Activated CD4-positive, alpha-beta memory T cell treated with anti-CD3 and anti-CD28 coated beads, Interleukin-2, amount 10 ng/mL, durations not matched to agents 7 days and 5 days (primary cell): ENCODE results near the gene PRAC2. TPM values are rescaled to one million over a fixed set of nuclear protein-coding genes. Genes with fewer than 3 reads are reported as not detected.

Experiments used
- CTCF ChIA-PET: fragments of 350-600 bp; sonication (Branson Sonifier 250); formaldehyde crosslinking; loops from one replicate; lab custom pipeline; 2021; ENCODE audit warnings: antibody characterized with exemption, inconsistent platforms; lab: Charles Lee
- POLR2A ChIA-PET: fragments of 350-600 bp; sonication (Branson Sonifier 250); formaldehyde crosslinking; loops from one replicate; lab custom pipeline; 2021; ENCODE audit warnings: antibody characterized with exemption; lab: Charles Lee
- DNase-seq: peaks from one replicate; pipeline ENCODE4 v3.0.0-alpha.2; 2020
- H3K27ac Mint-ChIP-seq: one replicate; pipeline ENCODE4 v1.8.0; 2021; ENCODE audit warnings: mild to moderate bottlenecking, mixed read lengths
- H3K27me3 Mint-ChIP-seq: one replicate; pipeline ENCODE4 v1.8.0; 2021; ENCODE audit warnings: mixed read lengths
- H3K36me3 Mint-ChIP-seq: one replicate; pipeline ENCODE4 v1.8.0; 2021; ENCODE audit warnings: low read depth, mixed read lengths
- H3K4me1 Mint-ChIP-seq: one replicate; pipeline ENCODE4 v1.8.0; 2021; ENCODE audit warnings: mixed read lengths
- H3K4me3 Mint-ChIP-seq: one replicate; pipeline ENCODE4 v1.8.0; 2021; ENCODE audit warnings: mild to moderate bottlenecking, mixed read lengths
- H3K9me3 Mint-ChIP-seq: one replicate; pipeline ENCODE4 v1.8.0; 2021; ENCODE audit warnings: mixed read lengths
- total RNA-seq, 2 experiments: library from RNA; stranded (reverse); gene quantifications; one replicate each; pipeline ENCODE4 v1.2.3, GENCODE V29; 2021

Gene PRAC2
- total RNA-seq, 2 experiments from 2014 or later: not detected

DNA sequence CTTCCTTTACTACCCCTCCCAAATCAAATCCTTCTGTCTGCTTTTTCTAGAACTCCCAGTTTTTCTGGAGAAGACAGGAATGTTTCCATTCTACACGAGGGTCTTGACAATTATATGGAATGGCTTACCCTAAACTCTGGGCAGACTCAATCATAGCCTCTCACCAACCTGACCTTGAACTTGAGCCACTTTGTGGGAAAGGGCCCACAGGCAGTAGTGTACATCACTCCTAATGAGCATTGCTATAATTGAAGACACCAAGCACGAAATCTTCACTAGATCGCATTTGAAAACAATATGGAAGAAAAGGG, 7.2 kb downstream of the PRAC2 start:
- DNase-seq: no peak
- POLR2A ChIA-PET: interaction anchor here (1.1 kb wide), 1 partner anchor 15 kb away, joined by 3 read pairs; no protein-coding TSS in a partner anchor
- Mint-ChIP-seq H3K4me3 (no peak overlapping the region), H3K4me1 (peaks cover 19% of the 10 kb centered on the region), H3K27ac (no peak overlapping the region), H3K27me3 (peaks cover 95% of the 10 kb centered on the region), H3K9me3 (no peaks in the 10 kb centered on the region), H3K36me3 (no peaks in the 10 kb centered on the region)
- CTCF ChIA-PET: no interaction called here

DNA sequence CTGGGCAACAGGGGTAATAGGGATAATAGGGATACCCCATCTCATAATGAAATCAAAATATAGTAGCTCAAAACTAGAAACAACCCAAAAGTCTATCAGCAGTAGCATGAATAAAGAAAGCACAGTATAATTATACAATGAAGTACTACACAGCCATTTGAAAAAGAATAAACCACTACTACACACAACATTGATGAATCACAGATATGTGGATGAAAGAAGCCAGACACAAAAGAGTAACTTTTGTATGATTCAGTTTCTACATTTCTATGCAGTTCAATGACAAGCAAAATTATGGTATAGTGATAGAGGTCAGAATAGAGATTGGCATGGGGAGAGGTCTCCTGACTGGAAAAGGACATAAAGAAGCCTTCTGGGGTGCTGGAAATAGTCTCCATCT, 8.4 kb downstream of the PRAC2 start:
- peaks cover 17% of the 10 kb centered on the region for H3K4me1 Mint-ChIP-seq
- DNase-seq: no peak
- H3K4me3 Mint-ChIP-seq: no peak overlapping the region
- peaks cover 95% of the 10 kb centered on the region for H3K27me3 Mint-ChIP-seq
- H3K27ac Mint-ChIP-seq: no peak overlapping the region
- H3K9me3 Mint-ChIP-seq: no peaks in the 10 kb centered on the region
- CTCF ChIA-PET: no interaction called here
- POLR2A ChIA-PET: interaction anchor here (1.1 kb wide), 1 partner anchor 14 kb away, joined by 3 read pairs; no protein-coding TSS in a partner anchor
- no peaks in the 10 kb centered on the region for H3K36me3 Mint-ChIP-seq

DNA sequence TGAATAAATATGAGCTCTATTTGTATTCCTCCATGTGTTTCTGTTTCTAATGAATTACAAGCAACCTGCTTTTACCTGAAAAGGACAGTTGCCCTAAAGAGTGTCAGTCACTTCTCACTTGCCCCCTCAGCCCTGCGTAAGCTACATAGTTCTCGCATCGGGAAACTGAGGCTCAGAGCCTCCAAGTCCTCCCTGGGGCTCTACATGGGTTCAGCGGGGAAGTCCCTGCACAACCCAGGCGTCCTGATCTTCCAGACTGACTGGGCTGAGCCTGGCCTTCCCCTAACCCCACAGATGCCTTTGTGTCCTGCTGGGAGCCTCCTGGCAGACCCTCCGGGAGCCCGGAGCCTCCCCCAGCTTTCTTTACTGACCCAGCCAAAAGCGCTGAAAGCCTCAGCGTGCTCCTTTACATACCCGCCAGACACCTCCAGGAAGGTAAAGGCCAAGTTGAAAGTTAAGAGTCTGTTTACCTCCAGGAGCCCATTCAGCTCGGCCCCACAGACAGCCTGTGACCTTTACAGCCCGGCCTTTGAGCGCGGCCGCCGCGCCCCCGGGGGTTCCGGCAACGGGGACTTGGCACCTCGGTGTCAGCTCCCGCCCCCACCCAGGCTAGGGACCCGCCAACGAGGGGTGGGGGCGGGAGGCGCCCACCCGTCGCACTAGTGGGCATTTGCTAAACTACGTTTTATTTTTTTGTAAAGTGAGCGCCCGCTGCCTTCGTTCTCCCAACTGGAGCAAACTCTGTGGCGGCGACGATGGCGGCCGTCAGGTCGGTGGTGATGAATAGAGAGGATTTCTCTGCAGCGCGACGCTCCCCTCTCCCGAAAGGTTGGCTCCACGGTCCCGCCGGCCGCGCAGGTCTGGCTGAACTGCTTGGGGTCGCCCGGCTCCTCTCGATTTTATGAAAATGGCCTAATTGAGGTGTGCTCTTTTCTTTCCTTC, 10.0 kb downstream of the PRAC2 start:
- H3K36me3 Mint-ChIP-seq: no peaks in the 10 kb centered on the region
- H3K27ac Mint-ChIP-seq: no peak overlapping the region
- DNase-seq: no peak
- no peak overlapping the region for H3K4me3 Mint-ChIP-seq
- peaks cover 95% of the 10 kb centered on the region for H3K27me3 Mint-ChIP-seq
- peaks cover 16% of the 10 kb centered on the region for H3K4me1 Mint-ChIP-seq
- ChIA-PET POLR2A (interaction anchor here (1.0 to 1.5 kb wide), 2 partner anchors 15 to 39 kb away, joined by 3 to 4 read pairs; no protein-coding TSS in a partner anchor), CTCF (interaction anchor here (0.8 to 1.5 kb wide), 5 partner anchors 9 to 97 kb away, joined by 3 to 4 read pairs (median 3); partner anchors contain the start of gene PRAC2)
- no peaks in the 10 kb centered on the region for H3K9me3 Mint-ChIP-seq

DNA sequence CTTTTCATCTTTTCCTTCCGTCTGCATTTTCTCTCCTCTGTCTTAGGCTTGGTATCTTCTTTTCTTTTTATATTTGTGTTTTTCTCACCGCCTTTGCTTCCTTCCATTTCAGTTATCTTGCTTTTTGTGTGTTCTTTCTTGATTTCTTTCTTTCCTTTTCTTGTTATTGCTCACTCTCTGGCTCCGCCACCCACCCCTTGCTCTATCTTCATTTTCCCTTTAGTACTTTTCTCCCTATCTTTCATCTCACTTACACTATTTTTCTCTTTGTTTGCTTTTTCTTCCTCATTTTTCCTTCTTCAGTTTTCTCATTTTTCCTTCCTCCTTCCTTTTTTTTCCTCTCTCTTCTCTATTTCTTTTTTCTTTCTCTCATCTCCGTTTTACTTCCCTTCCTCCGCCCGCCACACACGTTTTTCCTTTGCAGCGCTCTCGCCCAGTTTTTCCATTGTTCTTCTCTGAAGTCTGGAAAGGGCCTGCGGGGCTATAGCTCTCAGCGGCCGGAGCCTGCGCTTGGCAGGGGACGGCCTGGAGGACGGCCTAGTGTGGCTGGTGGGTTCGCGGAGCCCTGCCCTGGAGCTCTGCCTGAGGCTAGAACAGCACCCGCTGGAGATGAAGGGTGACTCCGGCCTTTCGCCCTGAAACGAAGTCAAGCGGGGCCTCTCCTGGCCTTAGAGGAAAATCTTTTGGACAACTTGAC, 10.8 kb downstream of the PRAC2 start:
- Mint-ChIP-seq H3K27ac (no peak overlapping the region), H3K9me3 (no peaks in the 10 kb centered on the region), H3K36me3 (no peaks in the 10 kb centered on the region), H3K4me1 (peaks cover 11% of the 10 kb centered on the region), H3K27me3 (peaks cover 95% of the 10 kb centered on the region), H3K4me3 (no peak overlapping the region)
- POLR2A ChIA-PET: interaction anchor here (0.6 to 1.5 kb wide), 3 partner anchors 9 to 14 kb away, joined by 3 to 4 read pairs (median 3); no protein-coding TSS in a partner anchor
- CTCF ChIA-PET: interaction anchor here (1.0 to 2.6 kb wide), 3 partner anchors 10 to 119 kb away, joined by 3 to 10 read pairs (median 3); partner anchors contain the start of gene HOXB8
- DNase-seq: no peak

DNA sequence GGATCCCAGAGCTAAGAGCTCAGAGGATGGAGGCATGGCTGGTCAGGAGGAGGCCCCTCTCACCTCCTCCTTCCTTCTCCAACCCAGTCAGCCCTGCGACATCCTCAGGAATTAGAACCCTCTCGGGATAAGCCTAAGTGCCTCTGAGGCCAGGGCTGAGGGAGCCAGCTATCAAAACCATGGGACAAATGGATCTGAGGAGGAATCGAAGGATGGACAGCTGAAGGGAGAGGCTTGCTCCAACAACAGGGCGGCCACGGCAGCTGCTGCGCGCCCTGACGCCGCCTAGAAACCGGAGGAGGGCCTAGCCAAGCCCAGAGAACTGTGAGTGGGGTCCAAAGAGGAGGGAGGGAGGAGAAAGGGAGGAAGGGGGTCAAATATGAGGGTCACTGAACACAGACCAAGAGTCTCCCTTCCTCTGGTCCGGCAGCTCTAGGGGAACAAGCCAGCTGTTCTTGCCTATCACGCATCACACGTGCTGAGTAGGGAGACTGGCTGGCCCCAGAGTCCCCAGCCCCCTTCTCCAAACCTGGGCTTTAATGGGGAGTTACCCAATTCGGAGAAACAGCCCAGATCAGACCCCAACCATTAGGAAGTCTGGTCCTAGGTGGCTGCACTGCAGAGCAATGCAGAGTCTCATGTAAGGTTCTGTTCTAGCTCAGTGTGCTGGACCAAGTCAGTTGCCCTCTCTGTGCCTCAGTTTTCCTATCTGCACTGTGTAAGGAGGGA, 11.5 kb downstream of the PRAC2 start:
- Mint-ChIP-seq H3K27me3 (peaks cover 94% of the 10 kb centered on the region), H3K27ac (no peak overlapping the region), H3K9me3 (no peaks in the 10 kb centered on the region), H3K4me1 (peaks cover 15% of the 10 kb centered on the region), H3K36me3 (no peaks in the 10 kb centered on the region), H3K4me3 (no peak overlapping the region)
- ChIA-PET POLR2A (interaction anchor here (0.6 to 1.5 kb wide), 3 partner anchors 8 to 13 kb away, joined by 3 to 4 read pairs (median 3); no protein-coding TSS in a partner anchor), CTCF (interaction anchor here (1.0 to 2.6 kb wide), 2 partner anchors 11 to 120 kb away, joined by 3 to 10 read pairs; partner anchors contain the start of gene HOXB8)
- DNase-seq: no peak

DNA sequence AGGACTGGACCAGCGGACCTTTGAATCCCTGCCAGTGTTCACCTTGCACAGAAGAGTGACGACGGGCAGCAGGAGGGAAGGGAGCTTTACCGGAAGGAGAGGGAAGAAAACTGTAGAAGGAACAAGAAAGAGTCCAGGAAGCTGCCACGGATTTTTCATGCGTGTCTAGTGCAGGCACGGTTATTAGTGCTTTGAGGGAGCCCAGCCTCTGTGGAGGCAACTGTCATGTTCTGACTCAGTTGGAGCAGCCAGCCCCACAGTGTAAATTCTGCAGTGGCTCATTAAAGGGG, 12.0 kb downstream of the PRAC2 start:
- CTCF ChIA-PET: interaction anchor here (2.6 kb wide), 1 partner anchor 11 kb away, joined by 10 read pairs; no protein-coding TSS in a partner anchor

DNA sequence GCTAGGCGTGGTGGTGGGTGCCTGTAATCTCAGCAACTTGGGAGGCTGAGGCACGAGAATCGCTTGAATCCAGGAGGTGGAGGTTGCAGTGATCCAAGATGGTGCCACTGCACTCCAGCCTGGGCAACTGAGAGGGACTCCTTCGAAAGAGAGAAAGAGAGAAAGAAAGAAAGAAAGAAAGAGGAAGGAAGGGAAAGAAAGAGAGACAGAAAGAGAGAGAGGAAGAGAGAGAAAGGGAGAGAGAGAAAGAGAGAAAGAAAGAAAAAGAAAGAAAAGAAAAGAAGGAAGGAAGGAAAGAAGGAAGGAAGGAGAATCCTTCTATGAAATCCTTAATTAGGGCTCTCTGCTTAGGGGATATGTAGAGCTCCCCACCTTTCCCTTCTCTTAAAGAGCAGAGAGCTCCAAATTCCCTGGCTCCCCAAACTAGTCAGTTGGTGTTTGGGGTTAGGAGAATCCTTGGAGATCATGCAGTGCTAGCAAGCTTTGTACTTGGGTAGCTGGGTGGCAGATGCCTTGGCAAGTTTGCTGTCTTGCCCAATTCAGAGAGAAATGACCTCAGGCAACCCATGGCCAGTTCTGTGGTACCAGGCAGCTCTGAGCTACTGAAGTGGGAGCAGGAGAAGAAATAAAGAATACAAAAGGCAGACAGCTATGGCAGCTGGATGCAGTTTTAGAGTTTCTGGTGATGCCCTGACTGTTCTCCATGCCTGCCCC, 14.5 kb downstream of the PRAC2 start:
- ChIA-PET CTCF (interaction anchor here (0.8 to 2.1 kb wide), 4 partner anchors 13 to 119 kb away, joined by 3 to 8 read pairs (median 3); no protein-coding TSS in a partner anchor), POLR2A (interaction anchor here (1.4 kb wide), 1 partner anchor 9 kb away, joined by 3 read pairs; no protein-coding TSS in a partner anchor)
- H3K4me3 Mint-ChIP-seq: no peak overlapping the region
- no peak for DNase-seq
- no peaks in the 10 kb centered on the region for H3K9me3 Mint-ChIP-seq
- H3K36me3 Mint-ChIP-seq: no peaks in the 10 kb centered on the region
- peaks cover 15% of the 10 kb centered on the region for H3K4me1 Mint-ChIP-seq
- peaks cover 90% of the 10 kb centered on the region for H3K27me3 Mint-ChIP-seq
- no peak overlapping the region for H3K27ac Mint-ChIP-seq

More for the DNA sequence above, 12.0 kb downstream of the PRAC2 start:
- no peaks in the 10 kb centered on the region for H3K9me3 Mint-ChIP-seq
- H3K36me3 Mint-ChIP-seq: no peaks in the 10 kb centered on the region
- no peak overlapping the region for H3K27ac Mint-ChIP-seq
- POLR2A ChIA-PET: interaction anchor here (1.2 to 1.5 kb wide), 2 partner anchors 9 to 11 kb away, joined by 3 to 4 read pairs; no protein-coding TSS in a partner anchor
- H3K4me3 Mint-ChIP-seq: no peak overlapping the region
- H3K27me3 Mint-ChIP-seq: peaks cover 92% of the 10 kb centered on the region
- H3K4me1 Mint-ChIP-seq: peaks cover 15% of the 10 kb centered on the region
- no peak for DNase-seq

DNA sequence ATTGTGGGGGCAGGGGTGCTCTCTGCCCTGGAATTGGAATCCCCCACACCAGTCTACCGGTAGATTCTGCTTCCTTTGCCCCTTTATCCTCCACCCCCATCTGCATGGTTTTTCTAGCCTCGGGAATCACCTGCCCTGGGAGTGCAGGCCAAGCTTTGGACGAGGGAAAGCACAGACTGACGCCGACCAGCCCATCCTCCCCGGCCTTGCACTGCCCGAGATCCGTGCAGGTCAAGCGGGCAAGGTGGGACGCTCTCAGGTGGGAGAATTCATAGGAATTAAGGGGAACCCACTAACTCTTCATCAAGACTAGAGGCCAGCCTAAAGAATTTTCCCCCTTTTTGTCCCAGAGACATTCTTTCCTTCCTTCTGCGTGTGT, 15.4 kb downstream of the PRAC2 start:
- Mint-ChIP-seq H3K27me3 (peaks cover 92% of the 10 kb centered on the region), H3K36me3 (no peaks in the 10 kb centered on the region), H3K4me1 (peaks cover 10% of the 10 kb centered on the region), H3K9me3 (no peaks in the 10 kb centered on the region), H3K27ac (no peak overlapping the region), H3K4me3 (no peak overlapping the region)
- POLR2A ChIA-PET: no interaction called here
- DNase-seq: no peak
- CTCF ChIA-PET: interaction anchor here (0.8 to 2.6 kb wide), 4 partner anchors 14 to 120 kb away, joined by 3 to 9 read pairs (median 6); no protein-coding TSS in a partner anchor

DNA sequence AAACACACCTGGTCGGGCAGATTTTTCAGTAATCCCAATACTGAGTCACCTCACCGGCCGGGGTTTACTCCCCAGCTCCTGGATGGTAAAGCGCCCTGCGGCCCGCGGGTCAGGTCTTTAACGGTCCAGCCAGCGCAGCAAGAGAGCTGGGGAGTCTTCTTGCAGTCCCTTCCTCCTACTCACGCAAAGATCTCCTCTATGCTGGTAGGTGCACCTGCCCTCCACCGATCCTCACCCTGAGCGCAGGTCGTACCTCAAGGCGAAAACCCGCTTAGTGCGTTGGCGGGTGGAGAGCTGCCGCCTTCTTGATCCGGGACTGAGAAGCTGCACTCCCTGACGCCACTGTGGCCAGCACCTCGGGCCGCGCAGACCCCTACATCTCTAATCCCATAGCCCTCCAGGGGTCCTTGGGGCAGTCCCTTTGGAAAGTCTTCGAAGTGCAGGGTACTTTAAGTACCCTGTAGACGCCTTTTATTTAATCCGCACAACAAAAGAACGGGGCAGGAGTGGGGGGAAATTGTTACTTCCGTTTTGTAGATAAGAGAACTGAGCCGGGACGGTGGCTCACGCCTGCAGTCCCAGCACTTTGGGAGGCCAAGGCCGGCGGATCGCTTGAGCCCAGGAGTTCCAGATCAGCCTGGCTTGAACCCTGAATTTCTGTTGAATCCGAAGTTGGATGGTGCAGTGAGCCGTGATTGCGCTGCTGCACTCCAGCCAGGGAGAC, 16.0 kb downstream of the PRAC2 start:
- ChIA-PET POLR2A (no interaction called here), CTCF (interaction anchor here (2.6 kb wide), 1 partner anchor 15 kb away, joined by 9 read pairs; no protein-coding TSS in a partner anchor)
- Mint-ChIP-seq H3K9me3 (no peaks in the 10 kb centered on the region), H3K4me1 (peaks cover 5% of the 10 kb centered on the region), H3K4me3 (no peak overlapping the region), H3K36me3 (no peaks in the 10 kb centered on the region), H3K27me3 (peaks cover 92% of the 10 kb centered on the region), H3K27ac (no peak overlapping the region)
- DNase-seq: no peak

DNA sequence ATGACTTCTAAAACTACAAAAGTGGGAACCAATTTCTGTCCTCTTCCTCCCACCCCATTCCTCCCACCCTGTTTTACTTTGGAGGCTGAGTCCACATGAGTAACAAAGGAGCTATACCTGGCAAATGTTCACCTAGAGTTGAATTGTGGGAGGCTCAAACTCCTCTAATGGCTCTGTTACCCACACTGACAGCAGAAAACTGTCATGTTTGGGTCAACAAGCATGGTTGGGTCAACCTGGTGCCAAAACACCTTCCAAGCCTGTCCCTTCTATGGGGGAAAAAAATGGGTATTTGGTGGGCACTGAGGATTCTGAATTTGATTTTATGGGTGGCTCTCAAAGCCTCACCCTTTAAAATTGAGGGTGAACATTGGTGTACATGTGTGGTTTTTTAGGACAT, 17.6 kb downstream of the PRAC2 start:
- Mint-ChIP-seq H3K27me3 (peaks cover 91% of the 10 kb centered on the region), H3K4me1 (peaks cover 5% of the 10 kb centered on the region), H3K27ac (no peak overlapping the region), H3K36me3 (no peaks in the 10 kb centered on the region), H3K4me3 (no peak overlapping the region), H3K9me3 (no peaks in the 10 kb centered on the region)
- DNase-seq: no peak
- ChIA-PET CTCF (interaction anchor here (2.6 kb wide), 1 partner anchor 16 kb away, joined by 9 read pairs; no protein-coding TSS in a partner anchor), POLR2A (no interaction called here)
